ENCODE results near the gene TPP1.

The TPP1 gene

GRCh38 chr11:6610591-6610990 lies 8.6 kb downstream of the TPP1 start:
- DNase-seq, result peak; percentile 32

- peak; percentile 18 for DNase-seq
These were observed 9.7 kb downstream of the TPP1 start for GRCh38 chr11:6609502-6610015.

- peak; percentile 11 for DNase-seq
These were observed 10.3 kb downstream of the TPP1 start for GRCh38 chr11:6608726-6609501.

GRCh38 chr11:6608011-6608410 lies 11.2 kb downstream of the TPP1 start:
- peak; percentile 10 for DNase-seq

DNA sequence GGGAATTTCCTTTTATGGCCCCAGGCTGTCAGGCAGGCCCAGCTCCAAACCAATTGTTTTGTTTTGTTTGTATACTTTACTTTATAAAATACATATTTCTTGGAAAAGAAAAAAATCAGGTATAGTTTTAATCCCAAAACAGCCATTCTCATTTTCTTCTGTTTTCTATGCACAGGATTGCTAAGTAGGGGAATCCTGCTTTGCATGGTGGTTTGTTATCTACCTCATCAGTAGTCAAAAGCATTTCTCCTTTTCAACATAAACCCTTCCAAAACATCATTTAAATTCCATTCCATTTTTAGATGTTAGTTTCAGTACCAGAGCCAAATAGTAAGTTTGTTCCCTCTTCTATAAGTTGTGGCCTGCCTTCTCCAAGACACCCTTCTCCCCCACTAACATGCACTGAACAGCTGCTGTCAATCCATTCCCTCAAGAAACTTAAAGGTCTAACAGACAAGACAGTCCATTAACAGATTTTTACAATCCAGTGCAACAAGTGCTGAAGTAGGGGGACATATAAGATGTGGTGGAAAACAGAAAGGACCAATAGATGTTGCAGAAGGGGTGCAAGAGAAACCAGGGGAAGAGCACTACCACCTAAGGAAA lies 11.9 kb downstream of the TPP1 start:
- DNase-seq, result peak; percentile 7

GRCh38 chr11:6606471-6607189 lies 12.6 kb downstream of the TPP1 start:
- peak; percentile 97 for DNase-seq

DNA sequence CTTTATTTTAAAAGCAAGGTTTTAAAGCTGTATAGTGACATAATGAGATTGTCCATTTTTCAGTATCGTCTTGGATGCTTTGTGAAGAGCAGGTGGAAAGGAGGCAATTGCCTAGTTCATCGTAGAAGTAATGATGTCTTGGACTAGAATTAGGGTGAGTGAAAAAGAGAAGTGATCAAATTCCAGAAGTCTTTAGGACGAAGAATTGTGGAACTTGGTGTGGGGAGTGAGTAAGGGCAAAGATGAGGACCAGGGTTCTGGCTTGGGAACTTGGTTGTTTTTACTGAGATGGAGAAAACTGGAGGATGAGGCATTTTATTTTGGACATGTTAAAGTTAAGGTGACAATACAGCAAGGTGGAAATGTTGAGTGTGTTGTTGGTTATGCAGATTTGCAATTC lies 14.4 kb downstream of the TPP1 start:
- peak; percentile 10 for DNase-seq

DNA sequence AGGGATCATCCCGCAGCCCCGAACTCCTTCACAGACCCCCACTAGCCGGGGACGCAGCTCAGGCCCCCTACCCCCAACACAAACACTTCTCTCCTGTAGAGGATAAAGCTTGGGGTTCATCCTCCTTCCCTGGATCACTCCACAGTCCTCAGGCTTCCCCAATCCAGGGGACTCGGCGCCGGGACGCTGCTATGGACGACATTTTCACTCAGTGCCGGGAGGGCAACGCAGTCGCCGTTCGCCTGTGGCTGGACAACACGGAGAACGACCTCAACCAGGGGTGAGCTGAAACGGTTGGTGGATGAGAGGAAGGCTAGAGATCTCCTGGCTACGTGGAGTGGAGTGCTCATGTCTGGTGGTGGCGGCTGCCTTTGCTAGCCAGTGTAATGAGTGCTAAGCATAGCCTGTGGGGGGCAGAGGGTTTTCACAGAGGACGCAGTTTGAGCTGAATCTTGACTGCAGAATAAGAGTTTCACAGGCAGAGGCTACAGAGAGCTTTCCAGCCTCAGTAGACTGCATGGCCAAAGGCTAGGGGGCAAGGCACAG lies 15.1 kb downstream of the TPP1 start:
- DNase-seq, result peak; percentile 79

- DNase-seq, result peak; percentile 94
These were observed 15.7 kb downstream of the TPP1 start, which contains the start of the genes ILK and RRP8 for GRCh38 chr11:6603287-6604080. TSS of gene ILK (plus strand) at chr11:6603774. CDS start at chr11:6604272, 498 bp downstream. TSS of gene RRP8 (minus strand) at chr11:6603616. CDS start at chr11:6603502, 114 bp downstream.

GRCh38 chr11:6602096-6602940 lies 16.9 kb downstream of the TPP1 start:
- DNase-seq, result peak; percentile 1

GRCh38 chr11:6601041-6601461 lies 18.2 kb downstream of the TPP1 start:
- DNase-seq, result no peak

DNA sequence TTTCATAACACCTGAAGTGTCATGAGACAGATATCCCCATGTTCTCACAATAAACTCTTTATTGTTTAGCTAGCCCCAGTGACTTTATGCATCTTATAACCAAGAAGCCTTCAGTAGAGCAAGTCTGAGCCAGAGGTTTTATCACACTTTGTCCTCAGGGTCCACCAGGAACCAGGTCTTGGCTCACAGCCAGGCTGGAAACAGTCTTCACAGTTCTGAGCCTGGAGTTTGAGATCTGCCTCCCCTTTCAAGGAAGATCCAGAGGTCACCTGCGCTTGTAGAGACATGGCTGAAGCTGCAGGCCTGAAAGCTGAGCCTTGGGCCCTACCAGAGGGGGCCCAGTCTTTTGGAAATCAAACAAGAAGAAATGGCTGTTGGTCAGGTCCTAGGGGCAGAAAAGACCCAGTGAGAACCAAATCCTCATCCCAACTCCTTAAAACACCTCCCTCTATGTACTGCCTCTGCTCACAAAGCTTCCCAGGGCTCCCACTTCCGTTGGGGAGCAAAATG lies 19.3 kb downstream of the TPP1 start:
- no peak for DNase-seq

GRCh38 chr11:6599449-6599848 lies 19.8 kb downstream of the TPP1 start:
- no peak for DNase-seq

- no peak for DNase-seq
These were observed 20.7 kb downstream of the TPP1 start for GRCh38 chr11:6598555-6598954.

GRCh38 chr11:6596239-6596877 lies 22.9 kb downstream of the TPP1 start:
- DNase-seq, result no peak

- no peak for DNase-seq
These were observed 25.0 kb downstream of the TPP1 start for GRCh38 chr11:6594142-6594768.

- no peak for DNase-seq
These were observed 31.2 kb downstream of the TPP1 start for GRCh38 chr11:6588018-6588417.

DNA sequence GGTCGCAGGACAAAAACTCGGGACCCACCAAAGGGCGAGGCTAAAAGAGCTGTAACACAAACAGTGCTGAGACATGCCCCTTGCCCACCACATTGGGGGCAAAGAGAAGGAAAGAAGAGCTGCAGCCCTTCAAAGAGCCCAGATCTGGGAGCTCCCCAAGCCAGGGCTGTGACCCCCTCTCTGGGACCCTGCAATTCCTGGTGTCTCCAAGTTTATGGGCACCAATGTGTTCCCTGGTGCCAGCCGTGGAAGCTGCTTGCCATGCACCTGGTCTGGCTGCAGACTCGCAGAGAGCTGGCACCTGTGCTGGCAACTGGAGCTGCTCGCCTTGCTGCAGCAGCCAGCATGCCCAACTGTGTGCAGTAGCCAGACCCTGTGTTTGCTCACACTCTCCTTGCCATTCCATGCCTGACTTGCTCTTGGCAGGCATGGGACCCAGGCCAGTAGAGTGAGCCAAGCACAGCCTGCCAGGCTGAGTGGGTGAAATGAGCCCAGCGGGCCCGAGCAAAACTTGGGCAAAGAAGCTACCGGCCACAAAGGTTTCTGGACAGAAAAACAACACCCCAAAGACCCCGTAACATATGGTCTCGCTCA lies 31.8 kb downstream of the TPP1 start:
- no peak for DNase-seq

All from femur (tissue), 1 donor.